Measurements from ENCODE around the gene SNAPIN.

- peak; percentile 72; the same call in 1 of the 2 replicates for TF ChIP-seq CTCF (IDR thresholded peaks at IDR 0.05)
- no peak for TF ChIP-seq STAT6 (CRISPR knock-in tag; conservative IDR thresholded peaks at IDR 0.05; ENCODE audit: low read depth)
- no peak for TF ChIP-seq USF2 (CRISPR knock-in tag; IDR thresholded peaks at IDR 0.05)
- peak; percentile 79; the same call in 1 of the 2 replicates for TF ChIP-seq HMGXB4 (CRISPR knock-in tag; IDR thresholded peaks at IDR 0.05)
- peak; percentile 69 for TF ChIP-seq MAX (CRISPR knock-in tag; IDR thresholded peaks at IDR 0.05)
- TF ChIP-seq SMAD3 (CRISPR knock-in tag; IDR thresholded peaks at IDR 0.05; ENCODE audit: borderline replicate concordance): no peak
- TF ChIP-seq TCF7 (CRISPR knock-in tag; IDR thresholded peaks at IDR 0.05; ENCODE audit: low read depth): no peak
- no peak for TF ChIP-seq ZNF121 (CRISPR knock-in tag; IDR thresholded peaks at IDR 0.05)
- no peak for TF ChIP-seq ZBTB21 (CRISPR knock-in tag; IDR thresholded peaks at IDR 0.05; ENCODE audit: borderline replicate concordance)
- no peak for TF ChIP-seq FOXJ3 (CRISPR knock-in tag; IDR thresholded peaks at IDR 0.05; ENCODE audit: borderline replicate concordance)
These were observed 31.4 kb upstream of the SNAPIN start, which contains the start of gene S100A13 for GRCh38 chr1:153626904-153627714.

Data from WTC11 (cell line).